Panc1 (cell line): ENCODE data around the gene MED9. TPM values are rescaled to one million over a fixed set of nuclear protein-coding genes. Genes with fewer than 3 reads are reported as not detected.

Experiments
- ATAC-seq: fragments of 200-7000 bp; cut with Tn5 transposase; 2 replicates; pipeline ENCODE4 v1.9.1; 2020; ENCODE audit warnings: mild to moderate bottlenecking, moderate library complexity
- BruUV-seq: library from RNA; stranded (reverse); fragments of 400-500 nt; replicated peaks from 2 replicates; lab custom pipeline; 2021; lab: Mats Ljungman, UMichigan
- CTCF ChIA-PET: fragments of 300-600 bp; sonication (Branson Sonifier 250); formaldehyde crosslinking; loops from one replicate; lab custom pipeline; 2022; ENCODE audit warnings: antibody characterized with exemption; lab: Charles Lee
- POLR2A ChIA-PET: fragments of 300-600 bp; sonication (Branson Sonifier 250); formaldehyde crosslinking; loops from one replicate; lab custom pipeline; 2022; ENCODE audit warnings: antibody characterized with exemption; lab: Charles Lee
- DNase-seq: peaks from one replicate; pipeline ENCODE4 v3.0.0-alpha.2; 2010; ENCODE audit warnings: low read depth, low spot score
- H3K27ac ChIP-seq: 2 replicates; pipeline ENCODE4 v1.5.1; 2011; ENCODE audit warnings: mild to moderate bottlenecking, low read length, inconsistent platforms
- H3K27me3 ChIP-seq: fragments of 200-500 bp; sonication (Bioruptor generic); 2 replicates; pipeline ENCODE4 v1.6.0; 2014; ENCODE audit warnings: low read length, inconsistent platforms; ENCODE audit not compliant: control insufficient read depth, insufficient read depth
- H3K36me3 ChIP-seq: fragments of 200-500 bp; sonication (Bioruptor generic); 2 replicates; pipeline ENCODE4 v1.5.1; 2014; ENCODE audit warnings: inconsistent platforms, mild to moderate bottlenecking, low read length, moderate library complexity; ENCODE audit not compliant: control insufficient read depth, insufficient read depth
- H3K4me1 ChIP-seq: 2 replicates; pipeline ENCODE4 v1.5.1; 2011; ENCODE audit warnings: inconsistent platforms, mild to moderate bottlenecking, low read length, moderate library complexity; ENCODE audit not compliant: control insufficient read depth, insufficient read depth
- H3K4me3 ChIP-seq, 2 experiments: 2 replicates each; pipeline ENCODE4 v1.5.1; 2011 to 2012; ENCODE audit warnings: low read depth in 2 of 2, low read length in 2 of 2, mild to moderate bottlenecking in 2 of 2, inconsistent platforms in 1 of 2, moderate library complexity in 1 of 2
- H3K9me3 ChIP-seq: fragments of 200-500 bp; sonication (Bioruptor generic); 2 replicates; pipeline ENCODE4 v1.5.1; 2014; ENCODE audit warnings: low read depth, mild to moderate bottlenecking, inconsistent platforms, low read length, moderate library complexity; ENCODE audit not compliant: control insufficient read depth, insufficient read depth
- POLR2AphosphoS5 ChIP-seq: IDR thresholded peaks from 2 replicates; pipeline ENCODE4 v1.6.1; 2012; ENCODE audit warnings: mild to moderate bottlenecking, low read depth, low read length, moderate library complexity
- SIN3A ChIP-seq: IDR thresholded peaks from 2 replicates; pipeline ENCODE4 v1.6.1; 2012; ENCODE audit warnings: low read depth, mild to moderate bottlenecking, low read length, moderate library complexity, borderline replicate concordance; ENCODE audit not compliant: insufficient read depth
- TCF7L2 ChIP-seq: IDR thresholded peaks from 2 replicates; pipeline ENCODE4 v1.6.1; 2011; ENCODE audit warnings: mild to moderate bottlenecking, low read depth, low read length, inconsistent platforms
- in situ Hi-C: cut with HindIII; loops from 2 replicates; pipeline ENCODE4 v1.10.0; 2016; ENCODE audit warnings: low sequenced_read_pairs, low pct_unique_long_range_greater_than_20kb
- intact Hi-C: fragments of 100-400 bp; cut with micrococcal nuclease; formaldehyde crosslinking; loops from one replicate; pipeline ENCODE4 v1.10.0; 2022; ENCODE audit not compliant: unreplicated experiment
- total RNA-seq: library from RNA; stranded (reverse); gene quantifications from one replicate; pipeline ENCODE4 v1.2.1, GENCODE V29; 2021; ENCODE audit not compliant: unreplicated experiment
- TF ChIP-seq, protein P1 (sequence below), 2 experiments: IDR thresholded peaks; 2 replicates each; pipeline ENCODE4 v1.6.1; 2011 to 2012; ENCODE audit warnings: low read depth in 2 of 2, control low read depth in 1 of 2, low read length in 1 of 2, mild to moderate bottlenecking in 1 of 2, moderate library complexity in 1 of 2; ENCODE audit not compliant: insufficient read depth in 1 of 2
- TF ChIP-seq, protein P2 (sequence below): fragments of 450-650 bp; IDR thresholded peaks from 2 replicates; pipeline ENCODE4 v1.5.1; 2017; ENCODE audit warnings: mild to moderate bottlenecking

The MED9 gene
- total RNA-seq, 1 experiment from 2014 or later = 11.1 TPM

DNA sequence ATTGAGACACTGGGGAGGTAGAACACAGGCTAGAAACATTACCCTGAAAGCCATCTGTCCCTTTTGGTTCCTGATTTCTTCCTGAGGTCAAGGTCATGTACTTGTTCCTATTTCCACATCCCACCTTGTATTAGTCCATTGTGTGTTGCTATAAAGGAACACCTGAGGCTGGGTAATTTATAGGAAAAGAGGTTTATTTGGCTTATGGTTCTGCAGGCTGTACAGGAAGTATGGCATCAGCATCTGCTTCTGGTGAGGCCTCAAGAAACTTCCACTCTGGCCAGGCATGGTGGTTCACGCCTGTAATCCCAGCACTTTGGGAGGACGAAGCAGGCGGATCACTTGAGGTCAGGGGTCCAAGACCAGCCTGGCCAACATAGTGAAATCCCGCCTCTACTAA is 7.4 kb upstream of the MED9 start:
- POLR2A ChIA-PET = no interaction called here
- TF ChIP-seq POLR2AphosphoS5 = no peak
- no peak for TF ChIP-seq TCF7L2
- TF ChIP-seq, protein P1, sequence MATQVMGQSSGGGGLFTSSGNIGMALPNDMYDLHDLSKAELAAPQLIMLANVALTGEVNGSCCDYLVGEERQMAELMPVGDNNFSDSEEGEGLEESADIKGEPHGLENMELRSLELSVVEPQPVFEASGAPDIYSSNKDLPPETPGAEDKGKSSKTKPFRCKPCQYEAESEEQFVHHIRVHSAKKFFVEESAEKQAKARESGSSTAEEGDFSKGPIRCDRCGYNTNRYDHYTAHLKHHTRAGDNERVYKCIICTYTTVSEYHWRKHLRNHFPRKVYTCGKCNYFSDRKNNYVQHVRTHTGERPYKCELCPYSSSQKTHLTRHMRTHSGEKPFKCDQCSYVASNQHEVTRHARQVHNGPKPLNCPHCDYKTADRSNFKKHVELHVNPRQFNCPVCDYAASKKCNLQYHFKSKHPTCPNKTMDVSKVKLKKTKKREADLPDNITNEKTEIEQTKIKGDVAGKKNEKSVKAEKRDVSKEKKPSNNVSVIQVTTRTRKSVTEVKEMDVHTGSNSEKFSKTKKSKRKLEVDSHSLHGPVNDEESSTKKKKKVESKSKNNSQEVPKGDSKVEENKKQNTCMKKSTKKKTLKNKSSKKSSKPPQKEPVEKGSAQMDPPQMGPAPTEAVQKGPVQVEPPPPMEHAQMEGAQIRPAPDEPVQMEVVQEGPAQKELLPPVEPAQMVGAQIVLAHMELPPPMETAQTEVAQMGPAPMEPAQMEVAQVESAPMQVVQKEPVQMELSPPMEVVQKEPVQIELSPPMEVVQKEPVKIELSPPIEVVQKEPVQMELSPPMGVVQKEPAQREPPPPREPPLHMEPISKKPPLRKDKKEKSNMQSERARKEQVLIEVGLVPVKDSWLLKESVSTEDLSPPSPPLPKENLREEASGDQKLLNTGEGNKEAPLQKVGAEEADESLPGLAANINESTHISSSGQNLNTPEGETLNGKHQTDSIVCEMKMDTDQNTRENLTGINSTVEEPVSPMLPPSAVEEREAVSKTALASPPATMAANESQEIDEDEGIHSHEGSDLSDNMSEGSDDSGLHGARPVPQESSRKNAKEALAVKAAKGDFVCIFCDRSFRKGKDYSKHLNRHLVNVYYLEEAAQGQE (IDR thresholded peaks at IDR 0.05; ENCODE audit: insufficient read depth in 1 of 2, low read depth in 2 of 2, low read length in 1 of 2) = no peak
- TF ChIP-seq, protein P2, sequence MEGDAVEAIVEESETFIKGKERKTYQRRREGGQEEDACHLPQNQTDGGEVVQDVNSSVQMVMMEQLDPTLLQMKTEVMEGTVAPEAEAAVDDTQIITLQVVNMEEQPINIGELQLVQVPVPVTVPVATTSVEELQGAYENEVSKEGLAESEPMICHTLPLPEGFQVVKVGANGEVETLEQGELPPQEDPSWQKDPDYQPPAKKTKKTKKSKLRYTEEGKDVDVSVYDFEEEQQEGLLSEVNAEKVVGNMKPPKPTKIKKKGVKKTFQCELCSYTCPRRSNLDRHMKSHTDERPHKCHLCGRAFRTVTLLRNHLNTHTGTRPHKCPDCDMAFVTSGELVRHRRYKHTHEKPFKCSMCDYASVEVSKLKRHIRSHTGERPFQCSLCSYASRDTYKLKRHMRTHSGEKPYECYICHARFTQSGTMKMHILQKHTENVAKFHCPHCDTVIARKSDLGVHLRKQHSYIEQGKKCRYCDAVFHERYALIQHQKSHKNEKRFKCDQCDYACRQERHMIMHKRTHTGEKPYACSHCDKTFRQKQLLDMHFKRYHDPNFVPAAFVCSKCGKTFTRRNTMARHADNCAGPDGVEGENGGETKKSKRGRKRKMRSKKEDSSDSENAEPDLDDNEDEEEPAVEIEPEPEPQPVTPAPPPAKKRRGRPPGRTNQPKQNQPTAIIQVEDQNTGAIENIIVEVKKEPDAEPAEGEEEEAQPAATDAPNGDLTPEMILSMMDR = no peak
- TF ChIP-seq SIN3A = no peak
- no peaks in the 10 kb centered on the region for H3K36me3 ChIP-seq
- ATAC-seq (no peak), DNase-seq (no peak)
- no peak overlapping the region for H3K4me3 ChIP-seq
- no peaks in the 10 kb centered on the region for H3K4me1 ChIP-seq
- in situ Hi-C loops = no loop called here
- CTCF ChIA-PET = no interaction called here
- no peak overlapping the region for H3K27ac ChIP-seq
- H3K27me3 ChIP-seq = no peaks in the 10 kb centered on the region; the same call in 1 of the 2 replicates
- BruUV-seq = no TSS peak
- intact Hi-C loops = no loop called here
- H3K9me3 ChIP-seq = no peaks in the 10 kb centered on the region

GRCh38 chr17:17469996-17470395 is 6.8 kb upstream of the MED9 start:
- ChIA-PET CTCF (no interaction called here), POLR2A (no interaction called here)
- DNase-seq (no peak), ATAC-seq (no peak)
- Histone ChIP-seq H3K27me3 (no peaks in the 10 kb centered on the region; the same call in 1 of the 2 replicates), H3K27ac (no peak overlapping the region), H3K36me3 (no peaks in the 10 kb centered on the region), H3K4me3 (no peak overlapping the region), H3K9me3 (no peaks in the 10 kb centered on the region), H3K4me1 (no peaks in the 10 kb centered on the region)
- BruUV-seq = no TSS peak
- intact Hi-C loops = no loop called here
- TF ChIP-seq SIN3A = no peak
- no peak for TF ChIP-seq POLR2AphosphoS5
- TF ChIP-seq, protein P1 (IDR thresholded peaks at IDR 0.05; ENCODE audit: insufficient read depth in 1 of 2, low read depth in 2 of 2, low read length in 1 of 2) = no peak
- TF ChIP-seq, protein P2 = no peak
- TF ChIP-seq TCF7L2 = no peak
- in situ Hi-C loops = no loop called here
